ENCODE results near the gene RXRB.

- TF ChIP-seq CTCF (conservative IDR thresholded peaks at IDR 0.05 in 1 of 2, IDR thresholded peaks at IDR 0.05 in 1 of 2; ENCODE audit: low read depth in 1 of 2, low read length in 2 of 2) (no peak), EZH2 (IDR thresholded peaks at IDR 0.05; ENCODE audit: low read length, missing control alignments) (no peak)
Observed at GRCh38 chr6:33194431-33194979, 6.0 kb downstream of the RXRB start.
